ENCODE measurements around the gene TJAP1.

The TJAP1 gene

GRCh38 chr6:43428874-43429273 lies 48.5 kb upstream of the TJAP1 start:
- no peak for TF ChIP-seq ZNF2 (tag by site-specific recombination; IDR thresholded peaks at IDR 0.05)
- TF ChIP-seq ZNF830 (tag by site-specific recombination; IDR thresholded peaks at IDR 0.05; ENCODE audit: low read depth) = no peak
- no peak for TF ChIP-seq HOXA7 (CRISPR knock-in tag; IDR thresholded peaks at IDR 0.05; ENCODE audit: borderline replicate concordance)
- Histone ChIP-seq H3K27ac (ENCODE audit: extremely low read depth, low read depth, low read length) (no peak overlapping the region), H3K4me3 (ENCODE audit: low read depth, low read length) (no peak overlapping the region), H3K36me3 (ENCODE audit: control insufficient read depth in 2 of 2, insufficient read depth in 1 of 2, low read length in 2 of 2) (peaks cover 7 to 20% of the 10 kb centered on the region in 2 experiments; a peak in 2 of 3 replicates), H3K4me1 (ENCODE audit: control insufficient read depth, insufficient read depth, low read length) (peaks cover 7% of the 10 kb centered on the region; the same call in 1 of the 2 replicates), H3K9me3 (ENCODE audit: control insufficient read depth, insufficient read depth, low read depth, low read length) (no peaks in the 10 kb centered on the region)
- CTCF ChIA-PET = interaction anchor here (0.6 to 0.9 kb wide), 2 partner anchors 12 to 79 kb away, joined by 3 read pairs; no protein-coding TSS in a partner anchor
- POLR2A ChIA-PET = interaction anchor here (1.6 to 2.6 kb wide), 2 partner anchors 8 to 30 kb away, joined by 3 to 22 read pairs; no protein-coding TSS in a partner anchor

GRCh38 chr6:43432009-43432945 lies 45.1 kb upstream of the TJAP1 start:
- ChIA-PET POLR2A (interaction anchor here (0.8 to 1.6 kb wide), 2 partner anchors 22 to 203 kb away, joined by 3 read pairs; partner anchors contain the start of gene DNPH1), CTCF (interaction anchor here (0.7 to 1.2 kb wide), 5 partner anchors 12 to 75 kb away, joined by 3 to 5 read pairs (median 3); no protein-coding TSS in a partner anchor)
- H3K4me1 ChIP-seq (ENCODE audit: control insufficient read depth, insufficient read depth, low read length) = peaks cover 14% of the 10 kb centered on the region
- TF ChIP-seq ZNF629 (tag by site-specific recombination; IDR thresholded peaks at IDR 0.05) (no peak), ZNF473 (tag by site-specific recombination; IDR thresholded peaks at IDR 0.05) (no peak), ZNF274 (IDR thresholded peaks at IDR 0.05; ENCODE audit: low read length) (no peak), ZNF274 (tag by site-specific recombination; IDR thresholded peaks at IDR 0.05; ENCODE audit: borderline replicate concordance) (no peak), ZNF558 (tag by site-specific recombination; IDR thresholded peaks at IDR 0.05) (no peak), BCL11A (tag by site-specific recombination; IDR thresholded peaks at IDR 0.05; ENCODE audit: low read depth) (no peak), ZNF24 (tag by site-specific recombination; IDR thresholded peaks at IDR 0.05) (no peak), ZNF692 (tag by site-specific recombination; IDR thresholded peaks at IDR 0.05) (no peak), SALL2 (tag by site-specific recombination; IDR thresholded peaks at IDR 0.05; ENCODE audit: borderline replicate concordance) (no peak), ZNF645 (tag by site-specific recombination; IDR thresholded peaks at IDR 0.05) (no peak), ZNF585B (tag by site-specific recombination; IDR thresholded peaks at IDR 0.05) (no peak), MEIS1 (CRISPR knock-in tag; IDR thresholded peaks at IDR 0.05; ENCODE audit: borderline replicate concordance) (no peak), ZNF48 (tag by site-specific recombination; IDR thresholded peaks at IDR 0.05) (no peak), ZBTB48 (tag by site-specific recombination; IDR thresholded peaks at IDR 0.05) (no peak)
- H3K36me3 ChIP-seq (ENCODE audit: control insufficient read depth in 2 of 2, insufficient read depth in 1 of 2, low read length in 2 of 2) = peaks cover 7 to 32% of the 10 kb centered on the region in 2 experiments; a peak in 2 of 3 replicates
- no peaks in the 10 kb centered on the region for H3K9me3 ChIP-seq (ENCODE audit: control insufficient read depth, insufficient read depth, low read depth, low read length)
- H3K27ac ChIP-seq (ENCODE audit: extremely low read depth, low read depth, low read length) = no peak overlapping the region
- H3K4me3 ChIP-seq (ENCODE audit: low read depth, low read length) = no peak overlapping the region

- CTCF ChIA-PET = interaction anchor here (0.6 to 1.2 kb wide), 3 partner anchors 64 to 89 kb away, joined by 3 to 5 read pairs (median 3); no protein-coding TSS in a partner anchor
- Histone ChIP-seq H3K9me3 (ENCODE audit: control insufficient read depth, insufficient read depth, low read depth, low read length) (no peaks in the 10 kb centered on the region), H3K36me3 (ENCODE audit: control insufficient read depth in 2 of 2, insufficient read depth in 1 of 2, low read length in 2 of 2) (peaks cover 7 to 37% of the 10 kb centered on the region in 2 experiments; a peak in 2 of 3 replicates), H3K27ac (ENCODE audit: extremely low read depth, low read depth, low read length) (no peak overlapping the region), H3K4me1 (ENCODE audit: control insufficient read depth, insufficient read depth, low read length) (peaks cover 14% of the 10 kb centered on the region), H3K4me3 (ENCODE audit: low read depth, low read length) (no peak overlapping the region)
- TF ChIP-seq OSR2 (tag by site-specific recombination; IDR thresholded peaks at IDR 0.05) (no peak), GLI4 (tag by site-specific recombination; IDR thresholded peaks at IDR 0.05) (no peak), SCRT1 (tag by site-specific recombination; IDR thresholded peaks at IDR 0.05; ENCODE audit: borderline replicate concordance) (no peak), ZNF837 (tag by site-specific recombination; IDR thresholded peaks at IDR 0.05) (no peak), ZNF670 (tag by site-specific recombination; IDR thresholded peaks at IDR 0.05; ENCODE audit: low read depth) (no peak), INSM2 (tag by site-specific recombination; IDR thresholded peaks at IDR 0.05) (no peak), HOXA7 (CRISPR knock-in tag; IDR thresholded peaks at IDR 0.05; ENCODE audit: borderline replicate concordance) (no peak), ZNF121 (tag by site-specific recombination; IDR thresholded peaks at IDR 0.05) (no peak), ZNF140 (tag by site-specific recombination; IDR thresholded peaks at IDR 0.05) (no peak), ZBTB21 (tag by site-specific recombination; IDR thresholded peaks at IDR 0.05) (no peak)
- POLR2A ChIA-PET = interaction anchor here (0.7 to 1.5 kb wide), 3 partner anchors 23 to 67 kb away, joined by 3 to 4 read pairs (median 3); partner anchors contain the start of genes DLK2 and ZNF318
These were observed 44.2 kb upstream of the TJAP1 start for GRCh38 chr6:43433148-43433547.
